ENCODE results near the gene SRGAP1.
"Not testable (repeated sequence)": the region's sequence is repeated elsewhere in the genome, so short reads cannot be mapped to it uniquely, and the experiment has no call there.

The SRGAP1 gene

GRCh38 chr12:64085154-64085553, 240.7 kb downstream of the SRGAP1 start:
- no peak for DNase-seq (ENCODE audit: low read depth in 3 of 3)

GRCh38 chr12:64085996-64086395, 241.5 kb downstream of the SRGAP1 start:
- DNase-seq (ENCODE audit: low read depth in 3 of 3): no peak

- no peak for DNase-seq (ENCODE audit: low read depth in 3 of 3)
These were observed 242.4 kb downstream of the SRGAP1 start for GRCh38 chr12:64086946-64087345.

- no peak for DNase-seq (ENCODE audit: low read depth in 3 of 3)
These were observed 243.3 kb downstream of the SRGAP1 start for GRCh38 chr12:64087761-64088160.

DNA sequence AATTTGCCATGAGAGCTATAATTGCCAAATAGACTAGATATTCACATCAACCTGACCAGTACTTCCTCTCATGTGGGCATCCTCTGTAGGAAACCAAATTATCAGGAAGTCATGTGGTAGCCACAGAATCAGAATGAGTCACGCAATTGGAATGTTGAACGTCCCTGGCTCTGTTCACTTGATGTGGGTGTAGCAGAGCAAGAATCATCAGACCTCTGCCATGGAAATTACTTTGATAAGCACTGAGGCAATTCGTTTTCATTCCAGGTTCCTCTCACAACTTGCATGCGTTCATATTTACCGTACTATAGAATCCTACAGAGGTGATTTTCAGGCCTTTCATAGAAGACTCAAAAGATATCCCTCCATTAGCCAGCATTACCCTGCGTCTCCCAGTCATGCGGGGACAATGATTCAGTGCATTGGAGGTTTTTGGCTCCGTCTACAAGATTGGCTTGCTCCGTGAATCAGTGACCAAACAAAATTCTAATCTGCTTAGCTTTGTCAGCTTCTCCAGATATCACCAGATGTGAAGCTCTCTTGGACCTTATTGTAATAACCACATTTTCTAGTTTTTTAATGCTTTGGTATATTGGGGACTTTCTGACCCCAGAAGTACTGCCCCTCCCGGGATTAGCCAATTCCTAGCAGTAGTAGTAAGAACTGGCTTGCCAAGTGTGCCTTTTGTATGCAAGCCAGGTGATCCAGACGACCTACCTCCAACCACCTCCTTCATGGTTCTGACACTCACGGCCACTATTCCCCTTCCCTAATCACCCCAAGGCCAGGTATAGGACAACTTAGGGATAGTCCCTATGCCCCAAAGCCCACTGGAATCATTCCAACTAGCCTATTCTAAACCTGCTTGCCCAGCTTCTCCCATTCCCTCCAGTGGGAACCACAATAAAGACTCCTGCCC, 244.2 kb downstream of the SRGAP1 start:
- no peak for DNase-seq (ENCODE audit: low read depth in 3 of 3)

DNA sequence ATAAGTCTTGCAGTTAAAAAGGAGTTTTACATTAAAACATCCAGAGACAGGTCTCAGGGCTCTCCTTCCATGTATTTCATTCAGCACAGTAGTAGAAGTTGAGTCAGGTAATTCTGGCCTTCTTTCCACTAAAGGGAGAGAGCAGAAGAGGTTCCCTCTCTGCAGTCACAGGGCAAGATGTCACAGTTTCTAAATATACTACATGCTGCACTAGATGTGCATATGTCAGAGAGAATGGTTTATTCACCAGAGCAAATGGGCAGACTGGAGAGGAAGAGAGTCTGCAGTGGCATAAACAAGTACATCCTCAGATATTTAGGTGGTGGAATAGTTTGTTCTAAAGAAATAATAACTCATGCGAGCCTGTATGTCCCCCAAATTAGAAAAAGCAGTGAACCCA, 245.5 kb downstream of the SRGAP1 start:
- no peak for DNase-seq (ENCODE audit: low read depth in 3 of 3)

GRCh38 chr12:64091186-64091585, 246.7 kb downstream of the SRGAP1 start:
- no peak for DNase-seq (ENCODE audit: low read depth in 3 of 3)

DNA sequence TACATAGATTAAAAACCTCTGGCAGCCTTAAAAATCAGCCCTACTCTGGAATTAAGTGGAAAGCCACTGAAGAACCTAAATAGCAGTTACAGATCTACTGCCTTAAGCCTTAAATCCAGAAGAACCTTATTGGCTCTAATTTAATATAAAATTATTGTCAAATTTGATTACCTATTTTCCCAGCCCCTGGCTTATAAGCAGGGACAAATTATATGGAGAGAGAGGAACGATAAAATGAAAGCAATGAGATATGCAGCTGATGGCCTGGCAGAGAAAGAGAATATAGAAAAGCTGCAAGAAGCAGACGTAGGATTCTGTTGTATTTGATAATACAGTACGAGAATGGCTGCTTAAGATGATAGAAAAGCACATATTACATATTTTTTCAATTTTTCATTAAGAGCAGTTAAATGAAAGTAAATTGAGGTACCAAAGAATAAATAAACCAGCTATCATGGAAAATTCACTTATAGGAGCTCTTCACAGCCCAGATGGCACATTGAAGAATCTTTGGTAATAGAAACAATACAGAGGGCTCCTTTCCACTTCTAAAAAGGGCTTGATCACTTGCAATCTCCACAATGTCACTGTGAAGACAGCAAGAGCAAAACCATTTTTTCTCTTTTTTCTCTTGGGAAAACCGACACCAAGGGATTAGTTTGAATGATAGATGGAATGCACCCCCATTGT, 248.2 kb downstream of the SRGAP1 start:
- DNase-seq (ENCODE audit: low read depth in 3 of 3): no peak

GRCh38 chr12:64093689-64094088, 249.2 kb downstream of the SRGAP1 start:
- DNase-seq (ENCODE audit: low read depth in 3 of 3): no peak

- DNase-seq (ENCODE audit: low read depth in 3 of 3): no peak
These were observed 253.0 kb downstream of the SRGAP1 start for GRCh38 chr12:64097366-64098105.

- DNase-seq (ENCODE audit: low read depth in 3 of 3): no peak
These were observed 254.3 kb downstream of the SRGAP1 start for GRCh38 chr12:64098709-64099354.

DNA sequence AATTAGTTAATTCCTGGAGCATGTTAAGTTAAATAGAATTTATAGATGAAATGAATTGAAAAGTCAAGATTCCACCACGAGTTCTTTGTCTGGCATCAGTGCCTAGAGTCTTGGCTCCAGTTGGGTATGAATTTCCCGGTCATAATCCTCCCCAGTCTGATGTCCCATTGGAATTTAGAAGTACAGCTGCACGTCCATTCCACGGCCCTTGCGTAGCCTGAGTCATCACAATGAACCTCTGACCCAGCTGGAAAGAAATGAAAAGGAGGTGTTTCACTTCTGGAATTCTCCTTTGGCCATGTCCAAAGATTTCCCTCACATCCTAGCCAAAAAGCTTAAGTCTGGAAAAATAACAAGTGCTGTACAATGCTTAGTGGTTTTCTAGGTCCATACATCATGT, 254.9 kb downstream of the SRGAP1 start:
- DNase-seq (ENCODE audit: low read depth in 3 of 3): no peak

GRCh38 chr12:64102339-64102738, 257.8 kb downstream of the SRGAP1 start:
- DNase-seq (ENCODE audit: low read depth in 3 of 3): no peak

DNA sequence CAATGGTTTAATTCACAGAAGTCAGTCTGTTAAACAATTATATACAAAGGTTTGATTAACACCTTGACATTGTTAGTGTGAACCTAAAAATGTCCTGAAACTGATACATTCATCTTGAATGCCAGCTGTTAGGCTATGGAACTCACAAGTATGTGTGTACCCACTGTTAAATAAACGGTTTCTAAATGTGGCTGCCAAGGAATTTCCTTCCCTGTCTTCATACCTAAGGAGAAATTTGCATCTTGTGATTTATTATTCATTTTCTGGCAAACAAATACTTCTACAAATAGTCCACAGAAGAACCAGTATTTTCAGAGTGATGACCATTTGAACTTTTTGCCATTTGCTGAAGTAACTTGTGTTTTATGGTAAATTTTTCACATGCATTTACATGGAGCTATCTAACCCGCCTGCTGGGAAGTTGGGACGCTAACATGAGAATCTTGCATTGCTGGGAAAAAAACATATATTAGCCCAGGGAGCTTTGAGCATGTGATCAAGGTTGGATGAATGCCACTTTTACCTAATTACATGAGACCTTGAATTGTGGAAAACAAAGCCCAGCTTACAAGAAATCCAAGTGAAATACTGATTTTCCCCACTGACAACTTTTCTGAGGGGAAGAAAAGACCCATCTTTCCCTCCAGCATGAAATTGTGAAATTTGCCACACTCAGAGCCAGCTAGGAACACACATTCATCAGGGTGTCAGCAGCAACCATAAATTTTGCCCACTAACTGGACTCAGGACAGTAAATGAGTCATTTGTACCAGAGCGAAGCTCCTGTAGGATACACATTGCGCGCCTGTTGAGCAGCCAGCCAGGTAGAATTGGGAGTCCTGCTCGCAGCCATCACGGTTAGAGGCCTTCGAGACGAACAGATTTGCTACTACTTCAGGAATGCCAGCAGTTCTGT, 259.6 kb downstream of the SRGAP1 start:
- DNase-seq (ENCODE audit: low read depth in 3 of 3): no peak

DNA sequence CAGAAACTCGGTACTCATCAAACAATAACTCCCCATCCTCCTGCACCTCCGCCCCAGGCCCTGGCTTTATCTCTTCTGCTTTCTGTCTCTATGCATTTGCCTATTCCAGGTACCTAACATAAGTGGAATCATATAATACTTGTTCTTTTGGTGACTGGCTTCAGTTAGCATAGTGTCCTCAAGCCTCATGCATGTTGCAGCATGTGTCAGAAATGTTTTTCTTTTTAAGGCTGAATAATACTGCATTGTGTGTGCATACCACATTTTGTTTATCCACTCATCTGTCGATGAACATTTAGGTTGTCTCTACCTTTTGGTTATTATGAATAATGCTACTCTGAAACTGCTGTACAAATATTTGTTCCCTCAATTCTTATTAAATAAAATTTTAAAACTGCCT, 260.5 kb downstream of the SRGAP1 start:
- no peak for DNase-seq (ENCODE audit: low read depth in 3 of 3)

GRCh38 chr12:64107776-64108175, 263.3 kb downstream of the SRGAP1 start:
- no peak for DNase-seq (ENCODE audit: low read depth in 3 of 3)

GRCh38 chr12:64109706-64110105, 265.2 kb downstream of the SRGAP1 start:
- no peak for DNase-seq (ENCODE audit: low read depth in 3 of 3)

GRCh38 chr12:64110864-64111263, 266.4 kb downstream of the SRGAP1 start:
- no peak for DNase-seq (ENCODE audit: low read depth in 3 of 3)

DNA sequence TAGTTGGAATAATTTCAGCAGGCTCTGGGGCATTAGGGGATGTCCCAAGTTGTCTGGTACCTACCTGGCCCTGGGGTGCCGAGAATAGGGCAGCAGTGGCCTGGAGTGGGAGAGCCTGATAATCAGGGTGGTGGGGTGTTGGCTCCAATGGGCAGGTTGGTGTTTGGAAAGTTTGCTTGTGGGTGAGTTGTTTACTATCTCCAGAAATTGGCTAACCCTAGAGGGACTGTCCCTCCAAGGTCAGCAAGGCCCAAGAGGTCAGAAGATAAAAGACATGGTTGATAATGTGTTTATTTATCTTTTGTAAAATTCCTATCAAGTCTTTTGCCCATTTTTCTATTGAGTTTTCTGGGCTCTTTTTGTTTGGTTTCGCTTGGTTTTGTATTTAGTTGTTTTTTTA, 272.5 kb downstream of the SRGAP1 start:
- DNase-seq (ENCODE audit: low read depth in 3 of 3): no peak

DNA sequence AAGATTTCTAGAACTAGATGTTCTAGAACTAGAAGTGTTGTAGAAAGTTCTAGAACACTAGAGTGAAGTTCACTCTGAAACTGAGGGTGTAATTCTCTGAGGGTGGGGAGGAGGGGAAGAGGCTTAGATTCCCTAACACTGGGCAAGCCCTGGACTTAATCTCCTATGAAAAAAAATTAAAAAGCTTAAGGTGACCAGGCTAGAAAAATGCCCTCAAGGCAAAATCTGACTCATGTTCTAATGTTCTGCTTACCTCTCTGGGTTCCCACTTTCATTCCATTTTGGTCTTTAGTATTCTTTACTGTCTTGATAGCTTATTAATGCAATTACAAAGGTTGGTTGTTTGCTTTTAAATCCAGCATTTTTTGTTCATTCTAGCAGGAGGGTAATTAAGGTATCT, 276.1 kb downstream of the SRGAP1 start:
- DNase-seq (ENCODE audit: low read depth in 3 of 3): no peak

GRCh38 chr12:64121086-64121485, 276.6 kb downstream of the SRGAP1 start:
- DNase-seq (ENCODE audit: low read depth in 3 of 3): not testable (repeated sequence)
